Measurements from ENCODE around the gene MYBPHL.

MYBPHL gene

DNA sequence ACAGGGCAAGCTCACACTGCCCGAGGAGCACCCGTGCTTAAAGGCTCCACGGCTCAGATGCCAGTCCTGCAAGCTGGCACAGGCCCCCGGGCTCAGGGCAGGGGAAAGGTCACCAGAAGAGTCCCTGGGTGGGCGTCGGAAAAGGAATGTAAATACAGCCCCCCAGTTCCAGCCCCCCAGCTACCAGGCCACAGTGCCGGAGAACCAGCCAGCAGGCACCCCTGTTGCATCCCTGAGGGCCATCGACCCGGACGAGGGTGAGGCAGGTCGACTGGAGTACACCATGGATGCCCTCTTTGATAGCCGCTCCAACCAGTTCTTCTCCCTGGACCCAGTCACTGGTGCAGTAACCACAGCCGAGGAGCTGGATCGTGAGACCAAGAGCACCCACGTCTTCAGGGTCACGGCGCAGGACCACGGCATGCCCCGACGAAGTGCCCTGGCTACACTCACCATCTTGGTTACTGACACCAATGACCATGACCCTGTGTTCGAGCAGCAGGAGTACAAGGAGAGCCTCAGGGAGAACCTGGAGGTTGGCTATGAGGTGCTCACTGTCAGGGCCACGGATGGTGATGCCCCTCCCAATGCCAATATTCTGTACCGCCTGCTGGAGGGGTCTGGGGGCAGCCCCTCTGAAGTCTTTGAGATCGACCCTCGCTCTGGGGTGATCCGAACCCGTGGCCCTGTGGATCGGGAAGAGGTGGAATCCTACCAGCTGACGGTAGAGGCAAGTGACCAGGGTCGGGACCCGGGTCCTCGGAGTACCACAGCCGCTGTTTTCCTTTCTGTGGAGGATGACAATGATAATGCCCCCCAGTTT lies 56.1 kb downstream of the MYBPHL start:
- TF ChIP-seq ZNF530 (tag by site-specific recombination; IDR thresholded peaks at IDR 0.05; ENCODE audit: low read depth) (no peak), ZBTB20 (tag by site-specific recombination; IDR thresholded peaks at IDR 0.05) (0 out of 2 replicates have a peak, but pooled peaks have one; percentile 6), ZFP3 (tag by site-specific recombination; IDR thresholded peaks at IDR 0.05; ENCODE audit: low read depth) (no peak)
- TF ChIP-seq, protein P1, sequence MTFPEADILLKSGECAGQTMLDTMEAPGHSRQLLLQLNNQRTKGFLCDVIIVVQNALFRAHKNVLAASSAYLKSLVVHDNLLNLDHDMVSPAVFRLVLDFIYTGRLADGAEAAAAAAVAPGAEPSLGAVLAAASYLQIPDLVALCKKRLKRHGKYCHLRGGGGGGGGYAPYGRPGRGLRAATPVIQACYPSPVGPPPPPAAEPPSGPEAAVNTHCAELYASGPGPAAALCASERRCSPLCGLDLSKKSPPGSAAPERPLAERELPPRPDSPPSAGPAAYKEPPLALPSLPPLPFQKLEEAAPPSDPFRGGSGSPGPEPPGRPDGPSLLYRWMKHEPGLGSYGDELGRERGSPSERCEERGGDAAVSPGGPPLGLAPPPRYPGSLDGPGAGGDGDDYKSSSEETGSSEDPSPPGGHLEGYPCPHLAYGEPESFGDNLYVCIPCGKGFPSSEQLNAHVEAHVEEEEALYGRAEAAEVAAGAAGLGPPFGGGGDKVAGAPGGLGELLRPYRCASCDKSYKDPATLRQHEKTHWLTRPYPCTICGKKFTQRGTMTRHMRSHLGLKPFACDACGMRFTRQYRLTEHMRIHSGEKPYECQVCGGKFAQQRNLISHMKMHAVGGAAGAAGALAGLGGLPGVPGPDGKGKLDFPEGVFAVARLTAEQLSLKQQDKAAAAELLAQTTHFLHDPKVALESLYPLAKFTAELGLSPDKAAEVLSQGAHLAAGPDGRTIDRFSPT (tag by site-specific recombination; IDR thresholded peaks at IDR 0.05), result 0 out of 2 replicates have a peak, but pooled peaks have one; percentile 39
- peaks cover 5% of the 10 kb centered on the region; the same call in 1 of the 2 replicates for H3K4me1 ChIP-seq (ENCODE audit: control insufficient read depth, insufficient read depth, low read length)
- no peak overlapping the region for H3K27ac ChIP-seq (ENCODE audit: extremely low read depth, low read depth, low read length)
- H3K9me3 ChIP-seq (ENCODE audit: control insufficient read depth, insufficient read depth, low read depth, low read length), result no peaks in the 10 kb centered on the region
- H3K36me3 ChIP-seq (ENCODE audit: control insufficient read depth in 2 of 2, insufficient read depth in 1 of 2, low read length in 2 of 2), result peaks cover 0 to 32% of the 10 kb centered on the region in 2 experiments; a peak in 1 of 3 replicates
- POLR2A ChIA-PET, result interaction anchor here (1.2 to 2.7 kb wide), 5 partner anchors 11 to 147 kb away, joined by 3 to 12 read pairs (median 4); partner anchors contain the start of gene SORT1
- CTCF ChIA-PET, result interaction anchor here (0.7 kb wide), 1 partner anchor 287 kb away, joined by 3 read pairs; no protein-coding TSS in a partner anchor
- no peak overlapping the region for H3K4me3 ChIP-seq (ENCODE audit: low read depth, low read length)

DNA sequence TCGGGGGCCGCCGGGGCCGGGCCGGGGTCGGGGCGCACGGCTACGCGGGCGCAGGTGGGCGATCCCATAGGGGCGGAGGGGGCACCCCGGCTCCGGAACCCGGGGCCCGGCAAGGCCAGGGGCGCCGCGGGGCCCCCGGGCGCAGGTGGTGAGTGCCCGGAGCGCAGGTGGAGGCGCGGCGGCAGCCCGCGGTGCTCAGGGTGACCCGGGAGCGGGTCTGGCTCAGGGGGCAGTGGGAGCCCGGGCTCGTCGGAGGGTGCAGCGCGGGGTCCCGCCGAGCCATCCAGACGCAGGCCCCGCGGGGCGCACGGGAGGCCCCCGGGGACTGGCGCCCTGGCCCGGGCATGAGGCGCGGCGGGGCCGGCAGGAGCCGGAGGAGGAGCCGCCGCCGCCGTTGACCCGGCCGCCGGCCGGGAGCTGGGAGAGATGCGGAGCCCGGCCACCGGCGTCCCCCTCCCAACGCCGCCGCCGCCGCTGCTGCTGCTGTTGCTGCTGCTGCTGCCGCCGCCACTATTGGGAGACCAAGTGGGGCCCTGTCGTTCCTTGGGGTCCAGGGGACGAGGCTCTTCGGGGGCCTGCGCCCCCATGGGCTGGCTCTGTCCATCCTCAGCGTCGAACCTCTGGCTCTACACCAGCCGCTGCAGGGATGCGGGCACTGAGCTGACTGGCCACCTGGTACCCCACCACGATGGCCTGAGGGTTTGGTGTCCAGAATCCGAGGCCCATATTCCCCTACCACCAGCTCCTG lies 57.0 kb downstream of the MYBPHL start:
- Histone ChIP-seq H3K4me1 (ENCODE audit: control insufficient read depth, insufficient read depth, low read length) (peaks cover 5% of the 10 kb centered on the region; the same call in 1 of the 2 replicates), H3K4me3 (ENCODE audit: low read depth, low read length) (peak overlapping the region; percentile 45), H3K9me3 (ENCODE audit: control insufficient read depth, insufficient read depth, low read depth, low read length) (no peaks in the 10 kb centered on the region), H3K27ac (ENCODE audit: extremely low read depth, low read depth, low read length) (peak overlapping the region; percentile 65; the same call in 1 of the 2 replicates), H3K36me3 (ENCODE audit: control insufficient read depth in 2 of 2, insufficient read depth in 1 of 2, low read length in 2 of 2) (peaks cover 0 to 28% of the 10 kb centered on the region in 2 experiments; a peak in 1 of 3 replicates)
- POLR2A ChIA-PET, result interaction anchor here (1.0 to 2.7 kb wide), 7 partner anchors 10 to 150 kb away, joined by 3 to 12 read pairs (median 4); partner anchors contain the start of genes PSRC1 and SORT1
- TF ChIP-seq ZNF341 (tag by site-specific recombination; IDR thresholded peaks at IDR 0.05; ENCODE audit: low read depth), result 0 out of 2 replicates have a peak, but pooled peaks have one; percentile 13
- TF ChIP-seq ZBTB20 (tag by site-specific recombination; IDR thresholded peaks at IDR 0.05), result peak; percentile 61; the same call in 1 of the 2 replicates
- no peak for TF ChIP-seq ZNF416 (tag by site-specific recombination; IDR thresholded peaks at IDR 0.05)
- 0 out of 2 replicates have a peak, but pooled peaks have one; percentile 41 for TF ChIP-seq ZNF335 (tag by site-specific recombination; conservative IDR thresholded peaks at IDR 0.05)
- TF ChIP-seq ZNF560 (tag by site-specific recombination; IDR thresholded peaks at IDR 0.05; ENCODE audit: borderline replicate concordance), result peak; percentile 97
- no peak for TF ChIP-seq ZNF521 (tag by site-specific recombination; IDR thresholded peaks at IDR 0.05)
- peak; percentile 66; the same call in 1 of the 2 replicates for TF ChIP-seq GLIS2 (tag by site-specific recombination; IDR thresholded peaks at IDR 0.05)
- no peak for TF ChIP-seq ZNF624 (tag by site-specific recombination; IDR thresholded peaks at IDR 0.05)
- CTCF ChIA-PET, result interaction anchor here (0.7 to 1.1 kb wide), 3 partner anchors 10 to 288 kb away, joined by 3 to 4 read pairs (median 3); no protein-coding TSS in a partner anchor

DNA sequence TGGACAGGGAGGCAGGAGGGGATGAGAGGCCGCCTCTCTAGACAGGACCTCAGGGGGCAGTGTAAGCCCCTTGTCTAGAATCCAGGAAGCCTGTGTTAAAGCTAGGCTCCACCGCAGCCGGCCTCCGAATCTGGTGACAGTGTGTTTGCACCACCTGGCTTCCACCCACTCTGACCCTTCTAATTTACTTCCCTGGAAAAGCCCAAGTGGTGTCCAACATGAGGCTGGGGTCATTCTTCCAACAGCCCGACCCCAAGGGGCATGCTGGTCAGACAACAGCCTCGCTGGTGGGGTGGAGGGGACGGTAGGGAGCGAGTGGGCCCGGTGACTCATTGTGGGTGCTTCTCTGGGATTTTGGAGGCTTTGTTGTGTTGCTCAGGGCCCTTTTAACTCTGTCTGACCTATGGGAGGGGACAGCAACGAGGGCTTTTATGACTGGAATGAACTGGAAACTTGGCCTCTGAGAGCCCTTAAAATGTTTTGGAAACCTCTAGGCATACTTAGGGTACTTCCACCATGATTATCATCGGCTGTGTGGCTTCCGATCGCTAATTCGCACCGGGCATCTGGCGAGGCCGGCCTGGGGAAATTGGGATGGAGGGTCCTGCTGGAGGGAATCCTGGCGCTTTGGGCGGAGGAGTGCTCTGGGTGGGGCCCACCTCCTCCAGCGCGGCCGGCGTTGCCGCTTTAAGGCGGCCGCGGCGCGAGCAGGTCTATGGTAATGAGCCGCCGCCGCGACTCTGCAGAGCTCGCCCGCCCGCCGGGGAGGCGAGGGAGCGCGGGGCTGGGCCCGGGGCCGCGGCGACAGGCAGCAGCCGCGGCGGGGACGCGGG lies 57.8 kb downstream of the MYBPHL start, which contains the start of gene CELSR2:
Gene CELSR2 (plus strand): TSS at position 743 of the 833 bp plus-strand sequence. CDS start 541 bp downstream, outside the sequence.
- Histone ChIP-seq H3K4me3 (ENCODE audit: low read depth, low read length) (peak within 1 kb of the TSS; percentile 45), H3K36me3 (ENCODE audit: control insufficient read depth in 2 of 2, insufficient read depth in 1 of 2, low read length in 2 of 2) (peaks cover 0 to 28% of the 10 kb centered on the region in 2 experiments; a peak in 1 of 3 replicates), H3K27ac (ENCODE audit: extremely low read depth, low read depth, low read length) (peak within 1 kb of the TSS; percentile 65; the same call in 1 of the 2 replicates), H3K9me3 (ENCODE audit: control insufficient read depth, insufficient read depth, low read depth, low read length) (no peaks in the 10 kb centered on the region), H3K4me1 (ENCODE audit: control insufficient read depth, insufficient read depth, low read length) (peaks cover 5% of the 10 kb centered on the region; the same call in 1 of the 2 replicates)
- ChIA-PET POLR2A (interaction anchor here (1.0 to 2.7 kb wide), 6 partner anchors 10 to 149 kb away, joined by 3 to 12 read pairs (median 4); partner anchors contain the start of genes PSRC1 and SORT1), CTCF (interaction anchor here (1.0 to 1.6 kb wide), 3 partner anchors 9 to 149 kb away, joined by 3 to 11 read pairs (median 4); no protein-coding TSS in a partner anchor)
- TF ChIP-seq ZBTB17 (tag by site-specific recombination; IDR thresholded peaks at IDR 0.05) (peak; percentile 44; the same call in 1 of the 2 replicates), ZBTB7A (tag by site-specific recombination; IDR thresholded peaks at IDR 0.05; ENCODE audit: low read depth) (no peak), ZBTB8A (tag by site-specific recombination; IDR thresholded peaks at IDR 0.05) (0 out of 2 replicates have a peak, but pooled peaks have one; percentile 18), ZNF660 (tag by site-specific recombination; IDR thresholded peaks at IDR 0.05) (peak; percentile 42; the same call in 1 of the 2 replicates), ZNF274 (IDR thresholded peaks at IDR 0.05; ENCODE audit: low read length) (no peak), ZNF274 (tag by site-specific recombination; IDR thresholded peaks at IDR 0.05; ENCODE audit: borderline replicate concordance) (no peak), SP2 (tag by site-specific recombination; IDR thresholded peaks at IDR 0.05) (no peak), ZNF664 (tag by site-specific recombination; IDR thresholded peaks at IDR 0.05) (no peak), ZNF341 (tag by site-specific recombination; IDR thresholded peaks at IDR 0.05; ENCODE audit: low read depth) (peak; percentile 53; the same call in 1 of the 2 replicates), ZNF292 (tag by site-specific recombination; IDR thresholded peaks at IDR 0.05; ENCODE audit: borderline replicate concordance, low read depth) (no peak)
- TF ChIP-seq, protein P2, sequence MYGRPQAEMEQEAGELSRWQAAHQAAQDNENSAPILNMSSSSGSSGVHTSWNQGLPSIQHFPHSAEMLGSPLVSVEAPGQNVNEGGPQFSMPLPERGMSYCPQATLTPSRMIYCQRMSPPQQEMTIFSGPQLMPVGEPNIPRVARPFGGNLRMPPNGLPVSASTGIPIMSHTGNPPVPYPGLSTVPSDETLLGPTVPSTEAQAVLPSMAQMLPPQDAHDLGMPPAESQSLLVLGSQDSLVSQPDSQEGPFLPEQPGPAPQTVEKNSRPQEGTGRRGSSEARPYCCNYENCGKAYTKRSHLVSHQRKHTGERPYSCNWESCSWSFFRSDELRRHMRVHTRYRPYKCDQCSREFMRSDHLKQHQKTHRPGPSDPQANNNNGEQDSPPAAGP (tag by site-specific recombination; IDR thresholded peaks at IDR 0.05), result no peak

All from HEK293 (cell line).